ENCODE results near the gene BTBD9.
"Not testable (repeated sequence)": the region's sequence is repeated elsewhere in the genome, so short reads cannot be mapped to it uniquely, and the experiment has no call there.

Gene BTBD9

GRCh38 chr6:38476141-38476540 lies 163.6 kb downstream of the BTBD9 start:
- DNase-seq: no peak

- DNase-seq: no peak
These were observed 169.2 kb downstream of the BTBD9 start for GRCh38 chr6:38470548-38470947.

- DNase-seq: no peak
These were observed 172.2 kb downstream of the BTBD9 start for GRCh38 chr6:38467566-38467965.

- no peak for DNase-seq
These were observed 179.5 kb downstream of the BTBD9 start for GRCh38 chr6:38460186-38460585.

GRCh38 chr6:38459291-38459690 lies 180.4 kb downstream of the BTBD9 start:
- no peak for DNase-seq

GRCh38 chr6:38453861-38454260 lies 185.9 kb downstream of the BTBD9 start:
- DNase-seq: no peak

GRCh38 chr6:38452816-38453660 lies 186.7 kb downstream of the BTBD9 start:
- DNase-seq: no peak

- no peak for DNase-seq
These were observed 189.0 kb downstream of the BTBD9 start for GRCh38 chr6:38450717-38451116.

- DNase-seq: no peak
These were observed 193.8 kb downstream of the BTBD9 start for GRCh38 chr6:38445925-38446324.

GRCh38 chr6:38445336-38445735 lies 194.4 kb downstream of the BTBD9 start:
- DNase-seq: no peak

GRCh38 chr6:38443352-38444144 lies 196.2 kb downstream of the BTBD9 start:
- DNase-seq: no peak

- DNase-seq: no peak
These were observed 201.6 kb downstream of the BTBD9 start for GRCh38 chr6:38438097-38438496.

- no peak for DNase-seq
These were observed 202.8 kb downstream of the BTBD9 start for GRCh38 chr6:38436726-38437465.

- DNase-seq: no peak
These were observed 204.4 kb downstream of the BTBD9 start for GRCh38 chr6:38435330-38435729.

GRCh38 chr6:38434051-38434450 lies 205.7 kb downstream of the BTBD9 start:
- DNase-seq: no peak

GRCh38 chr6:38432479-38432878 lies 207.2 kb downstream of the BTBD9 start:
- DNase-seq: no peak

- no peak for DNase-seq
These were observed 207.7 kb downstream of the BTBD9 start for GRCh38 chr6:38432079-38432478.

- no peak for DNase-seq
These were observed 210.2 kb downstream of the BTBD9 start for GRCh38 chr6:38429546-38429945.

GRCh38 chr6:38427492-38428210 lies 212.1 kb downstream of the BTBD9 start:
- DNase-seq: no peak

- DNase-seq: not testable (repeated sequence)
These were observed 213.8 kb downstream of the BTBD9 start for GRCh38 chr6:38425788-38426488.

GRCh38 chr6:38423746-38424145 lies 216.0 kb downstream of the BTBD9 start:
- no peak for DNase-seq

GRCh38 chr6:38420207-38420606 lies 219.5 kb downstream of the BTBD9 start:
- no peak for DNase-seq

All from CD4-positive, alpha-beta T cell treated with Interleukin-6 for 4 hours (primary cell).